Fibroblast of lung (primary cell): ENCODE measurements around the gene PDILT. TPM values are rescaled to one million over a fixed set of nuclear protein-coding genes. Genes with fewer than 3 reads are reported as not detected.

Experiments
- DNase-seq, 2 donors: peaks; one replicate each; pipeline versions ENCODE4 v3.0.0 to v3.0.0-alpha.2; 2010; ENCODE audit warnings: low read depth in 2 of 2
- H2AFZ ChIP-seq: 2 replicates; pipeline ENCODE4 v1.5.1; 2012; ENCODE audit warnings: low read length, control low read depth, inconsistent platforms
- H3K27ac ChIP-seq: 2 replicates; pipeline ENCODE4 v1.5.1; 2011; ENCODE audit warnings: low read length, control low read depth; ENCODE audit not compliant: insufficient read depth
- H3K27me3 ChIP-seq: 2 replicates; pipeline ENCODE4 v1.5.1; 2011; ENCODE audit warnings: mild to moderate bottlenecking, low read length; ENCODE audit not compliant: control insufficient read depth, insufficient read depth
- H3K36me3 ChIP-seq: 2 replicates; pipeline ENCODE4 v1.5.1; 2011; ENCODE audit warnings: low read length; ENCODE audit not compliant: control insufficient read depth, insufficient read depth
- H3K4me1 ChIP-seq: 2 replicates; pipeline ENCODE4 v1.5.1; 2011; ENCODE audit warnings: low read length; ENCODE audit not compliant: control insufficient read depth, insufficient read depth; ENCODE audit errors: extremely low read depth
- H3K4me2 ChIP-seq: 2 replicates; pipeline ENCODE4 v1.5.1; 2011; ENCODE audit warnings: low read length, control low read depth; ENCODE audit not compliant: insufficient read depth; ENCODE audit errors: extremely low read depth
- H3K4me3 ChIP-seq, 4 experiments: fragments of 200-600 bp in 1 of 4; sonication (generic) in 1 of 4; replicated peaks in 1 of 4; 2 replicates each; pipeline ENCODE4 v1.5.1; 2011 to 2016; ENCODE audit warnings: low read length in 4 of 4, low read depth in 3 of 4, mild to moderate bottlenecking in 3 of 4, control low read depth in 2 of 4, inconsistent platforms in 1 of 4, mixed read lengths in 1 of 4; ENCODE audit not compliant: insufficient read depth in 1 of 4; ENCODE audit errors: control extremely low read depth in 1 of 4
- H3K79me2 ChIP-seq: 2 replicates; pipeline ENCODE4 v1.5.1; 2012; ENCODE audit warnings: mild to moderate bottlenecking, low read length, inconsistent platforms; ENCODE audit not compliant: control insufficient read depth, insufficient read depth
- H3K9ac ChIP-seq: 2 replicates; pipeline ENCODE4 v1.5.1; 2011; ENCODE audit warnings: mild to moderate bottlenecking, low read length, control low read depth; ENCODE audit not compliant: insufficient read depth
- H3K9me3 ChIP-seq: 2 replicates; pipeline ENCODE4 v1.5.1; 2012; ENCODE audit warnings: low read depth, low read length; ENCODE audit not compliant: control insufficient read depth, insufficient read depth
- H4K20me1 ChIP-seq: 2 replicates; pipeline ENCODE4 v1.5.1; 2011; ENCODE audit warnings: low read length; ENCODE audit not compliant: control insufficient read depth, insufficient read depth; ENCODE audit errors: extremely low read depth
- EZH2 ChIP-seq: IDR thresholded peaks from 2 replicates; pipeline ENCODE4 v1.5.1; 2012; ENCODE audit warnings: low read length, control low read depth, mild to moderate bottlenecking; ENCODE audit errors: missing control alignments
- polyA plus RNA-seq, 2 donors: library from polyadenylated mRNA; depleted of rRNA in 1 of 2; stranded (reverse) in 1 of 2; unstranded in 1 of 2; fragments of >200 nt; gene quantifications; 2 replicates each; pipeline ENCODE4 v1.2.1, GENCODE V29; 2011 to 2012; ENCODE audit warnings: missing spikeins in 1 of 2
- total RNA-seq: library from RNA; depleted of rRNA; stranded (reverse); fragments of >200 nt; gene quantifications from 2 replicates; pipeline ENCODE4 v1.2.1, GENCODE V29; 2014
- TF ChIP-seq, protein P1 (sequence below), 2 donors: IDR thresholded peaks in 1 of 2; conservative IDR thresholded peaks in 1 of 2; 1 replicate in 1 of 2; 2 replicates in 1 of 2; pipeline ENCODE4 v1.5.1; 2011 to 2012; ENCODE audit warnings: low read length in 2 of 2, control low read depth in 1 of 2, inconsistent platforms in 1 of 2, low read depth in 1 of 2, mild to moderate bottlenecking in 1 of 2

The PDILT gene
- total and polyA plus RNA-seq, 2 donors (not counting 1 experiment from before 2014, with no cell fraction given) = not detected

DNA sequence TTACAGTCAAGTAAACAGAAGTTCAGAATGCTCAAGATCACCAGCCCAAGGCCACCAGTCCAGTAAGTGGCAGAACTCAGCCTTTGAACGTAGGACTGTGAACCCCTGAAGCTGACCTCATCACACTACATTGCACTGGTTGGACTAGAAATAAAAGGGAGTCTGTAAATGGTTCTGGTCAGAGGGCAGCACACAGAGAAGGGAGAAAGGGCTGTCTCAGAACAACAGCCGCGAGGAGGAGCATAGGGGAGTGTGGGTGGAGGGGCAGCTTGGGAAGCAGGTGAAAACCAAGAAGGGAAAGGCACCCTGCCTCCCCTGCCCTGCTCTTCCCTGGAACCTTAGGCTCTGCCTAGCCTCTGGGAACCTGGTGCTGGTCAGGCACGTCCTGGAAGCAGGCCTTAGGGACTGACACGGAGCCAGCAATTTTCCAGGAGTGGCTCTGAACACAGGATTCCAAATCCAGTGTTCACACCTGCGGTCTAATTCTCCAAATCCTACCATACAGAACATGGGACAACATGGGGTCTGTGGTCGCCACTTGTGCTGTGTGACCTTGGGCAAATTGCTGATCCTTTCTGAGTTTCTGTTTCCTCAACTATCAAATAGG is 7.0 kb downstream of the PDILT start:
- Histone ChIP-seq H3K4me2 (no peak overlapping the region), H3K9ac (no peak overlapping the region), H4K20me1 (no peaks in the 10 kb centered on the region), H3K36me3 (no peaks in the 10 kb centered on the region), H2AFZ (no peak overlapping the region), H3K79me2 (no peaks in the 10 kb centered on the region), H3K4me1 (no peaks in the 10 kb centered on the region), H3K4me3 (no peak overlapping the region), H3K9me3 (no peaks in the 10 kb centered on the region), H3K27ac (no peak overlapping the region), H3K27me3 (no peaks in the 10 kb centered on the region)
- no peak for TF ChIP-seq EZH2
- TF ChIP-seq, protein P1, sequence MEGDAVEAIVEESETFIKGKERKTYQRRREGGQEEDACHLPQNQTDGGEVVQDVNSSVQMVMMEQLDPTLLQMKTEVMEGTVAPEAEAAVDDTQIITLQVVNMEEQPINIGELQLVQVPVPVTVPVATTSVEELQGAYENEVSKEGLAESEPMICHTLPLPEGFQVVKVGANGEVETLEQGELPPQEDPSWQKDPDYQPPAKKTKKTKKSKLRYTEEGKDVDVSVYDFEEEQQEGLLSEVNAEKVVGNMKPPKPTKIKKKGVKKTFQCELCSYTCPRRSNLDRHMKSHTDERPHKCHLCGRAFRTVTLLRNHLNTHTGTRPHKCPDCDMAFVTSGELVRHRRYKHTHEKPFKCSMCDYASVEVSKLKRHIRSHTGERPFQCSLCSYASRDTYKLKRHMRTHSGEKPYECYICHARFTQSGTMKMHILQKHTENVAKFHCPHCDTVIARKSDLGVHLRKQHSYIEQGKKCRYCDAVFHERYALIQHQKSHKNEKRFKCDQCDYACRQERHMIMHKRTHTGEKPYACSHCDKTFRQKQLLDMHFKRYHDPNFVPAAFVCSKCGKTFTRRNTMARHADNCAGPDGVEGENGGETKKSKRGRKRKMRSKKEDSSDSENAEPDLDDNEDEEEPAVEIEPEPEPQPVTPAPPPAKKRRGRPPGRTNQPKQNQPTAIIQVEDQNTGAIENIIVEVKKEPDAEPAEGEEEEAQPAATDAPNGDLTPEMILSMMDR (conservative IDR thresholded peaks at IDR 0.05 in 1 of 2, IDR thresholded peaks at IDR 0.05 in 1 of 2; ENCODE audit: low read depth in 1 of 2, low read length in 2 of 2) = no peak
- DNase-seq = no peak

GRCh38 chr16:20396846-20397467 is 7.6 kb downstream of the PDILT start:
- Histone ChIP-seq H3K79me2 (no peaks in the 10 kb centered on the region), H3K4me3 (no peak overlapping the region)
- no peak for DNase-seq

GRCh38 chr16:20395946-20396345 is 8.6 kb downstream of the PDILT start:
- H3K27me3 ChIP-seq = no peaks in the 10 kb centered on the region
- no peak for TF ChIP-seq EZH2
- TF ChIP-seq, protein P1 (conservative IDR thresholded peaks at IDR 0.05 in 1 of 2, IDR thresholded peaks at IDR 0.05 in 1 of 2; ENCODE audit: low read depth in 1 of 2, low read length in 2 of 2) = no peak
- no peak for DNase-seq
- no peaks in the 10 kb centered on the region for H3K9me3 ChIP-seq
- no peak overlapping the region for H2AFZ ChIP-seq
- no peaks in the 10 kb centered on the region for H4K20me1 ChIP-seq
- H3K36me3 ChIP-seq = no peaks in the 10 kb centered on the region
- H3K4me2 ChIP-seq = no peak overlapping the region
- H3K4me3 ChIP-seq = no peak overlapping the region
- no peak overlapping the region for H3K27ac ChIP-seq
- H3K79me2 ChIP-seq = no peaks in the 10 kb centered on the region
- no peaks in the 10 kb centered on the region for H3K4me1 ChIP-seq
- no peak overlapping the region for H3K9ac ChIP-seq

More at GRCh38 chr16:20396846-20397467, 7.6 kb downstream of the PDILT start:
- no peaks in the 10 kb centered on the region for H3K4me1 ChIP-seq
- no peak overlapping the region for H3K27ac ChIP-seq
- H3K9ac ChIP-seq = no peak overlapping the region
- no peaks in the 10 kb centered on the region for H4K20me1 ChIP-seq
- no peak overlapping the region for H3K4me2 ChIP-seq
- H3K36me3 ChIP-seq = no peaks in the 10 kb centered on the region
- no peak for TF ChIP-seq EZH2
- TF ChIP-seq, protein P1 (conservative IDR thresholded peaks at IDR 0.05 in 1 of 2, IDR thresholded peaks at IDR 0.05 in 1 of 2; ENCODE audit: low read depth in 1 of 2, low read length in 2 of 2) = no peak
- H2AFZ ChIP-seq = no peak overlapping the region
- H3K27me3 ChIP-seq = no peaks in the 10 kb centered on the region
- no peaks in the 10 kb centered on the region for H3K9me3 ChIP-seq
